HL-60 (cell line): ENCODE results near the gene HAX1.

Experiments used
- GABPA ChIP-seq: IDR thresholded peaks from 2 replicates; pipeline ENCODE4 v1.6.1; 2012; ENCODE audit warnings: low read depth
- TF ChIP-seq, protein P1 (sequence below): IDR thresholded peaks from one replicate; pipeline ENCODE4 v1.5.1; 2011; ENCODE audit warnings: low read length, control low read depth, inconsistent platforms; ENCODE audit not compliant: insufficient read depth

DNA sequence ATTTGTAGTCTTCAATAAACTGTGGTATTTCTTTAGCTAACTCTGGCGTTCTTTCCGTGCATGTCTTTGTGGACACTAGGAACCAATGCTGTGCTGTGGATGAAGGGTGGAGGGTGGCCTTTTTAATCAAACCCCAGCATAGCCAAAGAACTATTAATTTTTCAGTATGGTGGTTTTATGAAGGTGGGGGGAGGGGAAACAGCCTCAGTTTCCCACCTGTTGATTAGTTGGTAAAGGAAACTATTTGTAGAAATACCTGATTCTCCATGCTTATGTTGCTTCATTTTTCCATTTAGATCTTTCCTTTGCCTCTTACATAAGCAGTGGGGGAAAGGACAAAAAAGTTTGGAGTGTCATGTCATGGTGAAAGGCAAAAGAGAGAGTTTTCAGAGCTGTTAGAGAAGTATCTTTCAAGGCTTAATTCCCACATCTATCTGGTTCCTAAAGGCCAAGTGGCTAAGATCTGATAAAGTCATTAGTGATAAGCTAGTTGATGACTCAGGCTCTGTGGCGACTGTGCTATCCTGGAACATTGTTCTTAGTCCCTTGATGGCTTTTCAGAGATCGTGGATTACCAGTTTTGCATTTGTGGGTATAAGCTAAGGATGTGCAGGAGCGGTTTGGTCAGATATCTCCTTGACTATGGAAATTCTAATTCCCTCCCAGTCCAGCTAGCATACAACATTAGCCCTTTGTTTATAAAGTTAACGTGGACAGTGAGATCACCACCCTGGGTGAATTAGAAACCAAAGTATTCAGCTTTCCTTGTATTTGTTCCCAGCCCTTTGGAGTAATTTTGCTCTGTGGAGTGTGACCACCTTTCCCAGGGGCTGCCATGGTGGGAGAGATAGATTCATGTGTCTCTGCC, 8.7 kb upstream of the HAX1 start:
- TF ChIP-seq, protein P1, sequence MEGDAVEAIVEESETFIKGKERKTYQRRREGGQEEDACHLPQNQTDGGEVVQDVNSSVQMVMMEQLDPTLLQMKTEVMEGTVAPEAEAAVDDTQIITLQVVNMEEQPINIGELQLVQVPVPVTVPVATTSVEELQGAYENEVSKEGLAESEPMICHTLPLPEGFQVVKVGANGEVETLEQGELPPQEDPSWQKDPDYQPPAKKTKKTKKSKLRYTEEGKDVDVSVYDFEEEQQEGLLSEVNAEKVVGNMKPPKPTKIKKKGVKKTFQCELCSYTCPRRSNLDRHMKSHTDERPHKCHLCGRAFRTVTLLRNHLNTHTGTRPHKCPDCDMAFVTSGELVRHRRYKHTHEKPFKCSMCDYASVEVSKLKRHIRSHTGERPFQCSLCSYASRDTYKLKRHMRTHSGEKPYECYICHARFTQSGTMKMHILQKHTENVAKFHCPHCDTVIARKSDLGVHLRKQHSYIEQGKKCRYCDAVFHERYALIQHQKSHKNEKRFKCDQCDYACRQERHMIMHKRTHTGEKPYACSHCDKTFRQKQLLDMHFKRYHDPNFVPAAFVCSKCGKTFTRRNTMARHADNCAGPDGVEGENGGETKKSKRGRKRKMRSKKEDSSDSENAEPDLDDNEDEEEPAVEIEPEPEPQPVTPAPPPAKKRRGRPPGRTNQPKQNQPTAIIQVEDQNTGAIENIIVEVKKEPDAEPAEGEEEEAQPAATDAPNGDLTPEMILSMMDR = no peak
- no peak for TF ChIP-seq GABPA
